HepG2 (cell line): ENCODE measurements around the gene ABI3. TPM values are rescaled to one million over a fixed set of nuclear protein-coding genes. Genes with fewer than 3 reads are reported as not detected.

Experiments used
- ATF7 ChIP-seq, 2 experiments: fragments of 450-650 bp in 1 of 2; sonication (generic) in 1 of 2; formaldehyde crosslinking in 1 of 2; IDR thresholded peaks; 2 replicates each; pipeline versions ENCODE4 v1.4.0 to v1.6.1; 2016 to 2020; ENCODE audit warnings: antibody characterized with exemption in 1 of 2, mild to moderate bottlenecking in 1 of 2, missing genetic modification reagents in 1 of 2
- ATF7-NPFF ChIP-seq: sonication (generic); formaldehyde crosslinking; IDR thresholded peaks from 2 replicates; pipeline ENCODE4 v1.8.1; 2023; ENCODE audit warnings: mild to moderate bottlenecking, low read depth, missing genetic modification reagents, moderate library complexity
- CHCHD3 ChIP-seq: sonication (generic); formaldehyde crosslinking; IDR thresholded peaks from 2 replicates; pipeline ENCODE4 v1.8.0; 2022; ENCODE audit warnings: mild to moderate bottlenecking, missing genetic modification reagents, moderate library complexity
- GMEB2 ChIP-seq: IDR thresholded peaks from 2 replicates; pipeline ENCODE4 v1.6.1; 2016; ENCODE audit warnings: missing biosample characterization, missing genetic modification reagents, low read depth
- ISX ChIP-seq: sonication (generic); formaldehyde crosslinking; conservative IDR thresholded peaks from 2 replicates; pipeline ENCODE4 v1.5.0; 2020; ENCODE audit warnings: missing genetic modification reagents
- KAT2B ChIP-seq: fragments of 150-350 bp; IDR thresholded peaks from 2 replicates; pipeline ENCODE4 v1.6.1; 2014; ENCODE audit warnings: low read depth, low read length, borderline replicate concordance
- KDM5B ChIP-seq: sonication (generic); formaldehyde crosslinking; IDR thresholded peaks from 2 replicates; pipeline ENCODE4 v1.4.0; 2020; ENCODE audit warnings: missing genetic modification reagents, mild to moderate bottlenecking, borderline replicate concordance
- PATZ1 ChIP-seq: sonication (generic); formaldehyde crosslinking; IDR thresholded peaks from 2 replicates; pipeline ENCODE4 v1.4.0; 2020; ENCODE audit warnings: missing genetic modification reagents
- TBX2 ChIP-seq: sonication (generic); formaldehyde crosslinking; IDR thresholded peaks from 2 replicates; pipeline ENCODE4 v1.5.0; 2020; ENCODE audit warnings: missing genetic modification reagents, mild to moderate bottlenecking, borderline replicate concordance
- THAP9 ChIP-seq: sonication (generic); formaldehyde crosslinking; IDR thresholded peaks from 2 replicates; pipeline ENCODE4; 2020; ENCODE audit warnings: missing genetic modification reagents, mild to moderate bottlenecking, borderline replicate concordance
- TOE1 ChIP-seq: sonication (generic); formaldehyde crosslinking; IDR thresholded peaks from 2 replicates; pipeline ENCODE4 v1.4.0; 2020; ENCODE audit warnings: mild to moderate bottlenecking, missing genetic modification reagents
- USF2 ChIP-seq, 2 experiments: sonication (generic) in 1 of 2; formaldehyde crosslinking in 1 of 2; IDR thresholded peaks; 2 replicates each; pipeline versions ENCODE4 v1.5.1 to v1.6.1; 2011 to 2020; ENCODE audit warnings: borderline replicate concordance in 1 of 2, low read depth in 1 of 2, low read length in 1 of 2, mild to moderate bottlenecking in 1 of 2, missing genetic modification reagents in 1 of 2, moderate library complexity in 1 of 2
- WIZ ChIP-seq: sonication (generic); formaldehyde crosslinking; IDR thresholded peaks from 2 replicates; pipeline ENCODE4 v1.5.1; 2020; ENCODE audit warnings: mild to moderate bottlenecking, missing genetic modification reagents
- ZBTB39 ChIP-seq: sonication (generic); formaldehyde crosslinking; IDR thresholded peaks from 2 replicates; pipeline ENCODE4 v1.5.0; 2020; ENCODE audit warnings: missing genetic modification reagents
- ZNF670 ChIP-seq: sonication (generic); formaldehyde crosslinking; IDR thresholded peaks from 2 replicates; pipeline ENCODE4 v1.8.0; 2022; ENCODE audit warnings: mild to moderate bottlenecking, missing genetic modification reagents, borderline replicate concordance
- polyA plus RNA-seq, 8 experiments: library from polyadenylated mRNA; depleted of rRNA in 3 of 8; stranded (reverse) in 7 of 8; unstranded in 1 of 8; fragments of >200 nt; fragmentation: Illumina TruSeq in 4 of 8; extraction: Trizol in 4 of 8; gene quantifications; 2 replicates each; pipeline versions ENCODE4 v1.2.1 to v1.2.3, GENCODE V29; 2011 to 2016; ENCODE audit warnings: low read depth in 4 of 8, missing spikeins in 1 of 8, mixed read lengths in 1 of 8; ENCODE audit not compliant: insufficient read depth in 1 of 8
- total RNA-seq, 5 experiments: library from RNA; depleted of rRNA; stranded (reverse); fragments of >200 nt; fragmentation: Illumina TruSeq; extraction: Trizol; gene quantifications; 2 replicates each; pipeline ENCODE4 v1.2.3, GENCODE V29; 2016; ENCODE audit warnings: low read depth in 1 of 5

The ABI3 gene
- total and polyA plus RNA-seq, 2 of the 13 experiments (the other 11 are each of a cell fraction or from before 2014, with no cell fraction given), result not detected

- TF ChIP-seq ATF7 (IDR thresholded peaks at IDR 0.05), result no peak
- 0 out of 2 replicates have a peak, but pooled peaks have one; percentile 46 for TF ChIP-seq ATF7 (CRISPR knock-in tag; IDR thresholded peaks at IDR 0.05)
- no peak for TF ChIP-seq ISX (CRISPR knock-in tag)
- no peak for TF ChIP-seq GMEB2 (CRISPR knock-in tag)
- TF ChIP-seq ZBTB39 (CRISPR knock-in tag), result no peak
- TF ChIP-seq WIZ (CRISPR knock-in tag), result no peak
- TF ChIP-seq THAP9 (CRISPR knock-in tag), result 0 out of 2 replicates have a peak, but pooled peaks have one; percentile 18
- peak; percentile 70 for TF ChIP-seq PATZ1 (CRISPR knock-in tag)
- TF ChIP-seq ATF7-NPFF, result no peak
- TF ChIP-seq KDM5B (CRISPR knock-in tag), result no peak
- TF ChIP-seq USF2 (IDR thresholded peaks at IDR 0.05; ENCODE audit: low read depth, low read length), result no peak
- TF ChIP-seq USF2 (CRISPR knock-in tag; IDR thresholded peaks at IDR 0.05; ENCODE audit: borderline replicate concordance), result no peak
- no peak for TF ChIP-seq ZNF670 (CRISPR knock-in tag)
- no peak for TF ChIP-seq CHCHD3
- TF ChIP-seq TOE1 (CRISPR knock-in tag), result no peak
- no peak for TF ChIP-seq KAT2B
- no peak for TF ChIP-seq TBX2
Measured at GRCh38 chr17:49223517-49224197, 13.2 kb downstream of the ABI3 start (continued).
